SK-N-SH (cell line): Measurements from ENCODE around the gene MYH15.

Source experiments
- REST ChIP-seq: IDR thresholded peaks from 2 replicates; pipeline ENCODE4 v1.6.1; 2012; ENCODE audit warnings: mild to moderate bottlenecking, low read depth, low read length, moderate library complexity
- RFX5 ChIP-seq: IDR thresholded peaks from 2 replicates; pipeline ENCODE4 v1.6.1; 2012; ENCODE audit warnings: mild to moderate bottlenecking, improper control_type of control experiment, low read length

DNA sequence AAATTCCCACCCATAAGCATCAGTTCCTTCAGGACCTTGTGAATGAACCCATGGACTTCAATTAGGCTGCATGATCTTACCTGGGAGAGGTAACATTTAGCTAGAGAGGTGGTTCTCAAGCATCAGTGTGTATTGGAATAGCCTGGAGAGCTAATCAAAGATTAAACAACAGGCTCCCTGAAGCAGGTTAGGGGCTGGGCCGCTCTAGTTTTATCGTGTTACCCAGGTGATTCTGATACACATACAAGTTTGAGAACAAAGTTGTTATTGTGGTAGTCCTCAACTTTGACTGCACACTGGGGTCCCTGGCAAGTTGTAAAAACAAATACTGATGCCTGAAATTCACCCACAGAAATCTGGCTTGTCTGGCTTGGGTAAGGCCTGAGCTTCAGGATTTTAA, 31.2 kb downstream of the MYH15 start:
- TF ChIP-seq REST, result no peak
- no peak for TF ChIP-seq RFX5
